Kidney glomerular epithelial cell (primary cell): ENCODE data around the gene ATN1.

Source experiments
- DNase-seq: peaks from one replicate; lab custom pipeline; 2025; lab: John Stamatoyannopoulos, UW

Gene ATN1

DNA sequence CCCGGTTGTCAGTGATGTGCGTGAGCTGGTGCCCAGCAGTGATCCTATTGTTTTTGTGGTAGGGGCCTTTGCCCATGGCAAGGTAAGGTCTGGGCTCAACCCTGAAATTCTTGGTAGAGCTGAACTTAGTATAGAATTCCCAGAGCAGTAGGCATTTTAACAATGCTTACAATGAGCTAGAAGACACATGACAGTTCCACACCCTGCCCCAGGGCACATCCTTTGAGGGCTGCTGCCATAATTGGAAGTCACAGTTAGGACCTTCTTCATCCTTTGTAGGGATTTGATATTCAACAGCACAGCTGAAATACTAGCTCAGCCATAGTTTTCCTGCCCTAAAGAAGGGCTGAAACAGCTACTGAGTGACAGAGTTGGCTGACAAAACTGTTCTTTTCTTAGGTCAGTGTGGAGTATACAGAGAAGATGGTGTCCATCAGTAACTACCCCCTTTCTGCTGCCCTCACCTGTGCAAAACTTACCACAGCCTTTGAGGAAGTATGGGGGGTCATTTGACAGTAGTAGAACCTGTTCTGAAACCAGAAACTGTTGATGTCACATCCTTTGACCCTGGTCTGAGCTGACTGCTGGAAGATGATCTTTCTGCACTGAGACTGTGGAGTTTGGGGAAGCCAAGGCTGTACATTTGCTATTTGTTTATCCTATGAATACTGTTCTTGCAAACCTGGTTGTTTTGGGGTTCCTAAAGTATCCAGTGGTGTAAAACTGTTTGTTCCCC lies 47.7 kb downstream of the ATN1 start:
- no peak for DNase-seq

DNA sequence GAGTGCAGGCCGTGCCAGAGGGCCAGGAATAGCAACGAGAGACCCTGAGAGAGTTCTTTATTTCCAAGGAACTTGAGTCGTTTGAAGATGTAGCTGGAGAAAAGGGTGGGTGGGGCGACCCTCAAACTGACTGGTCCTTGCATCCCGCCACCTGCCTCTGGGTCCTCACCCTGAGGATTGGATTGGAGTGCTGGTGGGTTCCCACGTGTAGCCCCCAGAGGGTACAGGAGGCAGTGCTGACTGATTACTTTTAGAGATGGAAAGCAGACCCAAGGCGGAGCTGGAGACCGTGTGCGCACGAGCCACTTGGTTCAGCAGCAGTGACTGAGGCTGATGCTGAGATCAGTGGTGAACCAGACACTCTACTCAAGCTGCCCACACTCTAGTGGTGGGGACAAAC lies 49.9 kb downstream of the ATN1 start:
- no peak for DNase-seq

DNA sequence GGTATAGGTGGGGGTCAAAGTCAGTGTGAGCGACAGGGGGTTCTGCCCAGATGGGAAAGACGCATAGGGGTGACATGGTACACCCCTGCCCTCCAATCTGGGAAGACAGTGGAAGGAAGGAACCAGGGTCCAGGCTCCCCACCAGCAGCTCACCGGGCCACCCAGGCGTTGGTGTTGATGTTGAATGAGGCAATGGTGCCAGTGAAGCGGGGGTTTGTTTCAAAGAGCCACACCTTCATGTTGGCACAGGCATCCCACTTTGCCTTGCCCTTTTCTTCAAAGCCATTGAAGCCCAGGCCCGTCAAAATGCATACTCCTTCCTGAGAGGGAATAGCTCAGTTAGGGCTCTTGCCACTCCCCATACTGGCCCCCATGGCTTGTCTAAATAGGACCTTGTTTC lies 50.4 kb downstream of the ATN1 start:
- DNase-seq: no peak

DNA sequence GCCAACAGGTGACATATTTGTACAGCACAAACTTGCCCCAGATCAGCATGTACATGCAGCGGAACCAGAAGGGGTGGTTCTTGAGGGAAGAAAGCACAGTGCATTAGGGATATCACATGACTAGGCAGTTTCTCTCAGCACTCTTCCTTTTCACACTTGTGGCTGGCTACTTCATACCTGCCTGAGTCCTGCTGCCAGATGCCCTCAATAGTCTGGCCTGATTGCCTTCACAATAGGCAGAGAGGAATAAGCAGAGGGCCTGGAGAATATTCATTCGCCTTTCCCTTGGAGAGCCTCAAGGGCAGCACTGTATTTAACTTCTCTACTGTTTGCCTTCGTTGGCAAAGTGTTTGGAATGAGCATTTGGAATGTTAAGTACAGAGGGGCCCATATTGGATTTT lies 50.9 kb downstream of the ATN1 start:
- no peak for DNase-seq

DNA sequence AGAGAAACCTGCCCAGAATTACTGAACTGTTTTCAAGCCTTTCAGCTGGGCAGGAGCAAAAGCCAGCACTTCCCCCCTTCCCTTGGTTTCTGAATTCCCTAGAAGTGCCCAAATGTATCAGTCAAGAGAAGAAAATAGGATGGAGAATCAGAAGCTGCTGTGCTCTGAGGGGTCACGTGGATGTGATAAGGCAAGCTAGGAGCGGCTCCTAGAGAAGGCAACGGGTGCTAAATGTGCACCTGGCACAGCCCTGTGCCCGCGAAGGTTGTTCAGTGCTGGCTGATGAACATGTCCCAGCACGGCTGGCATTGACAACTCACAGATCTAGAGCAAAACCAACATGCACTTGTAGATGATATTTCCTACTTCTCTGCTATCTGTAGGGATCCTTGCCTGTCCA lies 51.3 kb downstream of the ATN1 start:
- DNase-seq: no peak

DNA sequence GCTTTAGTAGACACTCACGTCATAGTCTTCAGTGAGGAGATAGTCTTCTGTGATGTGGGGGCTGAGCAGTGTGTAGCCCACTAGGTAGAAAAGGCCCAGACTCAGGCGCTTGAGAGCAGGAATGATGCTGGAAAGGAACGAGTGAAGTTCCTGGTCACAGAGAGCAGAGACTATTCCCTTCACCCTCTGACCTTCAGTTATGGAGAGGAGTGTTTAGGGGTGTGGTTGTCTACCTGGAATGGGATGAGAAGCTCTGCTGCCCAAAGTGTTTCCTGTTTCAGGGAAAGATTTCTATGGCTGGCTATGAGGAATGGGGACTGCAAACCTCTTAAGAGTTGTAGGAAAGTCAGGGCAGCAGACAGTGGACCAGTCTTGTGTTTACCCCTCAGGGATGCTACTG lies 51.7 kb downstream of the ATN1 start:
- no peak for DNase-seq

DNA sequence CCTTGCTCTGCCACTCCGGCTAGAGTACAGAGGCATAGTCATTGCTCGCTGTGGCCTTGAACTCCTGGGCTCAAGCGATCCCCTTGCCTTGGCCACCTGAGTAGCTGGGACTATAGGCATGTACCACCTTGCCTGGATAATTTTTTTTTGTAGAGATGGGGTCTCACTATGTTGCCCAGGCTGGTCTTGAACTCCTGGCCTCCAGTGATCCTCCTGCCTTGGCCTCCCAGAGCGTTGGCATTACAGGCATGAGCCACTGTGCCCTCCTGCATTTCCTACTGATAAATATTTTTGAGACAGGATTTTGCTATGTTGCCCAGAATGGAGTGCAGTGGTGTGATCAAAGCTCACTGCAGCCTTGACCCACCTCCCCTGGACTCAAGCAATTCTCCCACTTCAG lies 52.3 kb downstream of the ATN1 start:
- no peak for DNase-seq

DNA sequence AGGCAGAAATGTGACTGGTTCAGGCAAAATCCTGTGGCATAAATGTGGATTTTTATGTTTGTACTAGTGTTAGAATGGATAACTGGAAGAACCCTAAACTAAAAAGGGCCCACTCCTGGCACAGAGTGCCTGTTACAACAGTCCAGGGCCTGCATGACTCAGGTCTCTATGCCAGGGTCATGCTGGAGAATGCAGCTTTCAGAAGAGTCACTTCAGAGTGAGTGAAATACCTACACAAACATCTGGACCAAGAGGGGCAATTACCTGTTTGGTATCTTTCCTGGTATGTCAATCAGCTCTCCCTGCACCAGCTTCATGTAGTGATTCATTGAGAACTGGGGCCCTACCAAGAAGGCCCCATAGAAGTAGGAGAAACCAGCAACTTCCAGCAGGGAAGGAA lies 53.0 kb downstream of the ATN1 start:
- DNase-seq: no peak

DNA sequence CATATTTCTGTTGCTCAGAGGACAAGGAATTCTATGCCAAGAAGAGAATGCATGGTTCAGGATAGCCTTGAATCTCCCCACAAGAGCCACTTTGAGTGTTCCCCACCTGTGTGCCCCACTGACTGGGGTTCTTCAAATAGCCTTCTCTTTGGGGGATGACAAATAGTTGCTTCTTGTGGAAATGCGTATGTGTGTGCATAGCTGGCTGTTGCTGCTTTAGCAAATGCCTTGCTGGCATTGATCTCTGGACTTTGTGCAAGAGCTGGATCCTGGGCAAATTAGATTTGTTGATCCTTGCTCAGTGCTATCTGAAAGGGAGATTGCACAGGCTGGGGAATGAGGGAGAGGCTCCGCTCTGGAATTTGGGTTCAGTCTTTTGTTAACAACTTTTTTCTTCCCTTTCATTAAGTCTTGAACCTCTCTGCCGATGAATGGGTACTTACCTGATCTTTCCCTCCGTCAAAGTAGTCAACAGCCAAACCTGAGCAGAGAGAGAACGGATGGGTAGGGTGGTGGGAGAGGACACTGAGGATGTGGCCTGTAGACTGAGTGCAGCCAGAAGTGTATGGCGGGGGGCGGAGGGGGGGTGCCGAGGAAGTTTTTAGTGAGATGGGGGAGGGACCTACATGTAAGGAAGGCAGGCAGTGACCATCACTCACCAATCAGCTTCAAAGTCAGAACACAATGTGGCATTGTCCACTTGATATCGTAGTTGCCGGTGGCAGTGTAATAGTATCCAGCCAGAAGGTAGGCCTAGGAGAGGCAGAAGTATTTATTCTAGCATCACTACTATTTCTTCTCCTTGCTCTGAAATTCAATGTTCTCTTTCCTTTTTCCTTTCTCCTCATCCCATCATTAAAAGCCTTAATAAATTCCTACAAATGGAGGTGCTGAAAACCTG lies 53.6 kb downstream of the ATN1 start:
- DNase-seq: no peak

DNA sequence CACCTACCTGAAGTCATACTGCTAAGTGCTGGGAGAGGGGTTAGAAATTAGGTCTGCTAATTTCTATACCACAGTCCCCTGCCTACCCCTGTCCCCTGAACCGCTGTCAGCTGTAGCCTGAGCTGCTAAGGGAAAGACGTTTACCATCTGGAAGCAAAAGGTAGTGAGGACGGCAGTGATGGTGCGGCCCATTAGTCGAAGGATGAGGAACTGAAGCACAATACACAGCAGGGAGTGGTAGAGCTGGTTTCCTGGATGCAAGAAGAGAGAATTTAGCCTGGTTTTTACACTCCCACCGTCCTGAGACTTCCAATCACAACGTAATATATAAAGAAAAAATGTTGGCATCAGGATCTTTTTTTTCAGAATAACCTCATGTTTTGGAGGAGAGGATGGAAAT lies 54.8 kb downstream of the ATN1 start:
- DNase-seq: no peak

DNA sequence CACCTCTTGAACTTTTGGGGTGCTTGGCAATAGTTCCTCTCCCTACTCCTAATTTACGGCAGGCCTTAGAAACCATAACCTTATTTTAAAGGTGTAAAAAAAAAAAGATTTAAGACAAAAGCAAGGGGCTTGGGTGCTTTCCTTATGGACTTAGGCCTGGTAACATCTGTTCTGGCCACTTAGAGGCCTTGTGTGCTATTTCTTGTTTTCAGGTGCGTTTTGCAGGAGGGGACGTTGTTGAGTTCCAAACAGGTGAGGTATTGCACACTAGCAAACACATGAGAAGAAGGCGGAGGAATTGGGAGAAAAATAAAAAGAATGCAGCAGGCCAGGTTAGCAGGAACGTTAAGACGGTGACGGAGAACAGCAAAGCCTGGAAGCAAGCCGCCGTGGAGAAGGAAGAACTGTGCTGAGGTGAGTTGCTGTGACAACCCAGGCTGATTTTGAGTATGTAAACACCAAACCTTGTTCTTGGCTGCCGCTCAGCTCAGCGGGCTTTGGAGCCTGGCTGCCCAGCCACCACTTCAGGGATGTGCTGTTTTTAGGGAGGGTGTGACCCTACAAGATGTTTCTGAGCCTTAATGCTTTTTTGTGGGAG lies 60.3 kb downstream of the ATN1 start:
- no peak for DNase-seq
